GM23338 (cell line): ENCODE measurements around the gene GLUD1. TPM values are rescaled to one million over a fixed set of nuclear protein-coding genes. Genes with fewer than 3 reads are reported as not detected.

Experiments
- ATAC-seq: fragments of 200-7000 bp; cut with Tn5 transposase; 3 replicates; pipeline ENCODE4 v1.9.1; 2020
- DNase-seq: peaks from one replicate; pipeline ENCODE4 v3.0.0-alpha.2; 2015; ENCODE audit warnings: low spot score
- H2AFZ ChIP-seq: fragments of 200-600 bp; sonication (generic); 2 replicates; pipeline ENCODE4 v1.8.0; 2016; ENCODE audit warnings: antibody characterized with exemption, mild to moderate bottlenecking, moderate library complexity
- H3F3A ChIP-seq: fragments of 200-600 bp; sonication (generic); replicated peaks from 2 replicates; pipeline ENCODE4 v1.8.0; 2017; ENCODE audit warnings: antibody characterized with exemption, mixed run types, low read depth
- H3K27ac ChIP-seq: fragments of 200-600 bp; sonication (generic); 2 replicates; pipeline ENCODE4 v1.6.1; 2016; ENCODE audit warnings: low read depth
- H3K27me3 ChIP-seq: fragments of 200-600 bp; sonication (generic); 2 replicates; pipeline ENCODE4 v1.8.0; 2016; ENCODE audit warnings: mild to moderate bottlenecking, mixed run types, moderate library complexity; ENCODE audit not compliant: insufficient read depth
- H3K36me3 ChIP-seq: fragments of 200-600 bp; sonication (generic); 2 replicates; pipeline ENCODE4 v1.8.0; 2016; ENCODE audit warnings: mild to moderate bottlenecking; ENCODE audit not compliant: insufficient read depth
- H3K4me1 ChIP-seq: fragments of 200-600 bp; sonication (generic); 2 replicates; pipeline ENCODE4 v1.8.0; 2016; ENCODE audit warnings: mild to moderate bottlenecking, moderate library complexity; ENCODE audit not compliant: insufficient read depth
- H3K4me2 ChIP-seq: fragments of 200-600 bp; sonication (generic); 2 replicates; pipeline ENCODE4 v1.7.1; 2017; ENCODE audit warnings: mixed run types
- H3K4me3 ChIP-seq: fragments of 200-600 bp; sonication (generic); 2 replicates; pipeline ENCODE4 v1.6.1; 2016; ENCODE audit warnings: mixed run types
- H3K79me2 ChIP-seq: fragments of 200-600 bp; sonication (generic); replicated peaks from 2 replicates; pipeline ENCODE4 v1.8.0; 2017; ENCODE audit warnings: mild to moderate bottlenecking; ENCODE audit not compliant: insufficient read depth
- H3K9me2 ChIP-seq: fragments of 200-600 bp; sonication (generic); 2 replicates; pipeline ENCODE4 v1.8.0; 2017; ENCODE audit not compliant: insufficient read depth
- H4K20me1 ChIP-seq: fragments of 200-600 bp; sonication (generic); replicated peaks from 2 replicates; pipeline ENCODE4 v1.8.0; 2017; ENCODE audit warnings: mild to moderate bottlenecking; ENCODE audit not compliant: insufficient read depth
- H3K27ac Mint-ChIP-seq: 2 replicates; pipeline ENCODE4 v1.8.0; 2020; ENCODE audit warnings: inconsistent platforms, mild to moderate bottlenecking, moderate library complexity, mixed read lengths
- H3K27me3 Mint-ChIP-seq: 3 replicates; pipeline ENCODE4 v1.8.0; 2022; ENCODE audit warnings: low read depth, mild to moderate bottlenecking, moderate library complexity, mixed read lengths, inconsistent platforms; ENCODE audit not compliant: insufficient read depth, poor library complexity
- H3K36me3 Mint-ChIP-seq: 3 replicates; pipeline ENCODE4 v1.8.0; 2021; ENCODE audit warnings: low read depth, mild to moderate bottlenecking, inconsistent platforms, moderate library complexity, mixed read lengths
- H3K4me1 Mint-ChIP-seq: 3 replicates; pipeline ENCODE4 v1.8.0; 2020; ENCODE audit warnings: mild to moderate bottlenecking, inconsistent platforms, mixed read lengths
- H3K4me3 Mint-ChIP-seq: 3 replicates; pipeline ENCODE4 v1.8.0; 2021; ENCODE audit warnings: moderate library complexity, mild to moderate bottlenecking, inconsistent platforms, mixed read lengths
- H3K9me3 Mint-ChIP-seq: 3 replicates; pipeline ENCODE4 v1.8.0; 2020; ENCODE audit warnings: moderate library complexity, mild to moderate bottlenecking, inconsistent platforms, mixed read lengths
- EZH2 ChIP-seq: fragments of 200-600 bp; sonication (generic); IDR thresholded peaks from one replicate; pipeline ENCODE4 v1.8.0; 2017; ENCODE audit warnings: antibody characterized with exemption, mild to moderate bottlenecking, low read depth; ENCODE audit not compliant: unreplicated experiment
- EZH2phosphoT487 ChIP-seq: fragments of 200-600 bp; sonication (generic); IDR thresholded peaks from one replicate; pipeline ENCODE4 v1.8.1; 2018; ENCODE audit warnings: antibody characterized with exemption; ENCODE audit not compliant: unreplicated experiment
- NANOG ChIP-seq: IDR thresholded peaks from 2 replicates; pipeline ENCODE4 v1.6.1; 2016; ENCODE audit warnings: antibody characterized with exemption, borderline replicate concordance
- STAT1 ChIP-seq: IDR thresholded peaks from one replicate; pipeline ENCODE4 v1.6.1; 2016; ENCODE audit warnings: antibody characterized with exemption; ENCODE audit not compliant: unreplicated experiment
- ZNF114 ChIP-seq: fragments of 250-450 bp; sonication (Bioruptor Pico); IDR thresholded peaks from 2 replicates; pipeline ENCODE4 v1.5.0; 2020; ENCODE audit warnings: mild to moderate bottlenecking, moderate library complexity
- ZNF331 ChIP-seq: fragments of 250-450 bp; sonication (Bioruptor Pico); IDR thresholded peaks from 2 replicates; pipeline ENCODE4 v1.5.0; 2020; ENCODE audit warnings: low read depth, mild to moderate bottlenecking, moderate library complexity
- polyA plus RNA-seq: library from polyadenylated mRNA; unstranded; fragments of >200 nt; fragmentation: Nextera tagmentation; extraction: Ambion mirVana; gene quantifications from 2 replicates; pipeline ENCODE4 v1.2.1, GENCODE V29; 2016
- total RNA-seq: library from RNA; depleted of rRNA; stranded (reverse); fragments of >200 nt; shearing (Covaris generic); gene quantifications from 2 replicates; pipeline ENCODE4 v1.2.3, GENCODE V29; 2014
- TF ChIP-seq, protein P1 (sequence below), 2 experiments: fragments of 200-600 bp in 1 of 2; sonication (generic) in 1 of 2; conservative IDR thresholded peaks; 2 replicates each; pipeline versions ENCODE4 v1.5.1 to v1.6.1; 2016 to 2017; ENCODE audit warnings: antibody characterized with exemption in 2 of 2, low read depth in 2 of 2, mild to moderate bottlenecking in 2 of 2, moderate library complexity in 1 of 2
- TF ChIP-seq, protein P2 (sequence below): IDR thresholded peaks from one replicate; pipeline ENCODE4 v1.6.1; 2018; ENCODE audit warnings: antibody characterized with exemption; ENCODE audit not compliant: unreplicated experiment

The GLUD1 gene
- total and polyA plus RNA-seq, 2 experiments from 2014 or later = 44.7 to 144 TPM

DNA sequence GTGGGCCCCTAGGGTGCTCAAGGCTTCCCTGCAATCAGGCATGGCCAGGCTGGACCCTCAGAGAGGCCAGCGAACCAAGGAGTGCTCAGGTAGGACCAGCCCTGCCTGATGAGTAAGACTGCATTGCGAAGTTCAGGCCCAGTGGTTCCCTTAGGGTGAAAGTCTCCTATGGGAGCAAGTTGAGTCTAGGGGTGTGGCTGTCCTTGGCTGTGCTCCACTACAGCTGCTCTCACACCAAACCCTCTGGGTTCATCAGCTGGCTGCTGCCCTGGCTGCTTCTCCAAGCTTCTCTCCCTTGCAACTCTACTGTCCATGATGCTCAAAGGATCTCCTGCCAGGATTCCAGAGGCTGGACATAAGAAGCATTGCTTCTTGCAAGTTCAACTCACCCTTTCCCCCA is 55.9 kb downstream of the GLUD1 start (continued):
- TF ChIP-seq, protein P1, sequence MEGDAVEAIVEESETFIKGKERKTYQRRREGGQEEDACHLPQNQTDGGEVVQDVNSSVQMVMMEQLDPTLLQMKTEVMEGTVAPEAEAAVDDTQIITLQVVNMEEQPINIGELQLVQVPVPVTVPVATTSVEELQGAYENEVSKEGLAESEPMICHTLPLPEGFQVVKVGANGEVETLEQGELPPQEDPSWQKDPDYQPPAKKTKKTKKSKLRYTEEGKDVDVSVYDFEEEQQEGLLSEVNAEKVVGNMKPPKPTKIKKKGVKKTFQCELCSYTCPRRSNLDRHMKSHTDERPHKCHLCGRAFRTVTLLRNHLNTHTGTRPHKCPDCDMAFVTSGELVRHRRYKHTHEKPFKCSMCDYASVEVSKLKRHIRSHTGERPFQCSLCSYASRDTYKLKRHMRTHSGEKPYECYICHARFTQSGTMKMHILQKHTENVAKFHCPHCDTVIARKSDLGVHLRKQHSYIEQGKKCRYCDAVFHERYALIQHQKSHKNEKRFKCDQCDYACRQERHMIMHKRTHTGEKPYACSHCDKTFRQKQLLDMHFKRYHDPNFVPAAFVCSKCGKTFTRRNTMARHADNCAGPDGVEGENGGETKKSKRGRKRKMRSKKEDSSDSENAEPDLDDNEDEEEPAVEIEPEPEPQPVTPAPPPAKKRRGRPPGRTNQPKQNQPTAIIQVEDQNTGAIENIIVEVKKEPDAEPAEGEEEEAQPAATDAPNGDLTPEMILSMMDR (conservative IDR thresholded peaks at IDR 0.05; ENCODE audit: low read depth in 2 of 2) = no peak
- TF ChIP-seq NANOG = no peak

DNA sequence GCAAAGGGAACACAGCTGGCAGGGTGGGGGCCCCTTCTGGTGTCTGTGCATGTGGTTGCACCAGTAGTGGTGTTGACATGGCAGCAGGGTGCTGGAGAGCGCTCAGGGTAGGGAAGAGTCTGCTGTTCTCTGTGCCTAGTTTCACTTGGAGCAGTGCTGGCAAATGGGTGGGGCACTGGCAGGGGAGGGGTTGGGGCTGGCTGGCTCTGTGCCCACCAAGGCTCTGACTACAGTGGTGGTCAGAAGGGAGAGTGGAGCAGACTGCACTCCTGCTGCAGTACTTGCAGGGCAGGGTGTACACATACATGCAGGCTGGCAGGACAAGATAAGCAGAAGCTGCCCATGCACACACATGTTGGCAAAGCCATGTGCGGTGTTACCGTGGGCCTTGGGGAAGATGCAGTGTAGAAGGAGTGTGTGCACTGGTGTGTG is 56.3 kb downstream of the GLUD1 start:
- no peak overlapping the region for H3K27ac ChIP-seq
- ATAC-seq (no peak), DNase-seq (no peak)
- no peaks in the 10 kb centered on the region for H3K27me3 ChIP-seq
- no peaks in the 10 kb centered on the region for H3K79me2 ChIP-seq
- TF ChIP-seq ZNF331 (CRISPR knock-in tag) = no peak
- no peak for TF ChIP-seq NANOG
- TF ChIP-seq, protein P1 (conservative IDR thresholded peaks at IDR 0.05; ENCODE audit: low read depth in 2 of 2) = no peak
- Mint-ChIP-seq H3K27ac (no peak overlapping the region), H3K9me3 (peaks cover 3% of the 10 kb centered on the region; the same call in 1 of the 3 replicates), H3K27me3 (peaks cover 11% of the 10 kb centered on the region), H3K36me3 (no peaks in the 10 kb centered on the region; the same call in 2 of the 3 replicates), H3K4me3 (no peak overlapping the region), H3K4me1 (no peaks in the 10 kb centered on the region)
- no peaks in the 10 kb centered on the region for H3K36me3 ChIP-seq
- no peak overlapping the region for H3K4me2 ChIP-seq
- H3K9me2 ChIP-seq = peaks cover 3% of the 10 kb centered on the region; the same call in 1 of the 2 replicates
- H2AFZ ChIP-seq = no peak overlapping the region
- H3K4me1 ChIP-seq = no peaks in the 10 kb centered on the region
- no peak overlapping the region for H3K4me3 ChIP-seq
- no peaks in the 10 kb centered on the region for H3F3A ChIP-seq
- H4K20me1 ChIP-seq = no peaks in the 10 kb centered on the region

DNA sequence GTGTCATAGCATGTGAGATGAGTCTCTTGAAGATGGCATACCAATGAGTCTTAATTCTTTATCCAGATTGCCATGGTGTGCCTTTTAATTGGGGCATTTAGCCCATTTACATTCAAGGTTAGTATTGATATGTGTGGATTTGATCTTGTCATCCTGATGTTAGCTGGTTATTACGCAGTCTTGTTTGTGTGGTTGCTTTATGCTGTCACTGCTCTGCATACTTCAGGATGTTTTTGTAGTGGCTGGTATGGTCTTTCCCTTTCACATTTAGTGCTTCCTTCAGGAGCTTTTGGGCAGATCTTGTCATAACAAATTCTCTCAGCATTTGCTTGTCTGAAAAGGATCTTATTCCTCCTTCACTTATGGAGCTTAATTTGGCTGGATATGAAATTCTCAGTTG is 58.0 kb downstream of the GLUD1 start:
- Mint-ChIP-seq H3K36me3 (peaks cover 6% of the 10 kb centered on the region; the same call in 2 of the 3 replicates), H3K4me3 (no peak overlapping the region), H3K9me3 (peaks cover 19% of the 10 kb centered on the region), H3K4me1 (no peaks in the 10 kb centered on the region), H3K27ac (no peak overlapping the region), H3K27me3 (peaks cover 9% of the 10 kb centered on the region)
- Histone ChIP-seq H4K20me1 (no peaks in the 10 kb centered on the region), H3K27ac (no peak overlapping the region), H3K36me3 (no peaks in the 10 kb centered on the region; the same call in 1 of the 2 replicates), H3K4me1 (no peaks in the 10 kb centered on the region), H2AFZ (no peak overlapping the region), H3K9me2 (peaks cover 3% of the 10 kb centered on the region; the same call in 1 of the 2 replicates), H3K4me3 (no peak overlapping the region), H3K27me3 (no peaks in the 10 kb centered on the region), H3K4me2 (no peak overlapping the region), H3K79me2 (no peaks in the 10 kb centered on the region), H3F3A (no peaks in the 10 kb centered on the region)
- DNase-seq (no peak), ATAC-seq (no peak)
- TF ChIP-seq STAT1 (no peak), EZH2phosphoT487 (no peak), ZNF114 (CRISPR knock-in tag) (no peak), NANOG (no peak), EZH2 (no peak), ZNF331 (CRISPR knock-in tag) (no peak)
- TF ChIP-seq, protein P1 (conservative IDR thresholded peaks at IDR 0.05; ENCODE audit: low read depth in 2 of 2) = no peak
- TF ChIP-seq, protein P2, sequence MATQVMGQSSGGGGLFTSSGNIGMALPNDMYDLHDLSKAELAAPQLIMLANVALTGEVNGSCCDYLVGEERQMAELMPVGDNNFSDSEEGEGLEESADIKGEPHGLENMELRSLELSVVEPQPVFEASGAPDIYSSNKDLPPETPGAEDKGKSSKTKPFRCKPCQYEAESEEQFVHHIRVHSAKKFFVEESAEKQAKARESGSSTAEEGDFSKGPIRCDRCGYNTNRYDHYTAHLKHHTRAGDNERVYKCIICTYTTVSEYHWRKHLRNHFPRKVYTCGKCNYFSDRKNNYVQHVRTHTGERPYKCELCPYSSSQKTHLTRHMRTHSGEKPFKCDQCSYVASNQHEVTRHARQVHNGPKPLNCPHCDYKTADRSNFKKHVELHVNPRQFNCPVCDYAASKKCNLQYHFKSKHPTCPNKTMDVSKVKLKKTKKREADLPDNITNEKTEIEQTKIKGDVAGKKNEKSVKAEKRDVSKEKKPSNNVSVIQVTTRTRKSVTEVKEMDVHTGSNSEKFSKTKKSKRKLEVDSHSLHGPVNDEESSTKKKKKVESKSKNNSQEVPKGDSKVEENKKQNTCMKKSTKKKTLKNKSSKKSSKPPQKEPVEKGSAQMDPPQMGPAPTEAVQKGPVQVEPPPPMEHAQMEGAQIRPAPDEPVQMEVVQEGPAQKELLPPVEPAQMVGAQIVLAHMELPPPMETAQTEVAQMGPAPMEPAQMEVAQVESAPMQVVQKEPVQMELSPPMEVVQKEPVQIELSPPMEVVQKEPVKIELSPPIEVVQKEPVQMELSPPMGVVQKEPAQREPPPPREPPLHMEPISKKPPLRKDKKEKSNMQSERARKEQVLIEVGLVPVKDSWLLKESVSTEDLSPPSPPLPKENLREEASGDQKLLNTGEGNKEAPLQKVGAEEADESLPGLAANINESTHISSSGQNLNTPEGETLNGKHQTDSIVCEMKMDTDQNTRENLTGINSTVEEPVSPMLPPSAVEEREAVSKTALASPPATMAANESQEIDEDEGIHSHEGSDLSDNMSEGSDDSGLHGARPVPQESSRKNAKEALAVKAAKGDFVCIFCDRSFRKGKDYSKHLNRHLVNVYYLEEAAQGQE = no peak
